CD8-positive, alpha-beta memory T cell (primary cell): ENCODE data around the gene PJA2. TPM values are rescaled to one million over a fixed set of nuclear protein-coding genes. Genes with fewer than 3 reads are reported as not detected.

Experiments used
- CTCF ChIA-PET: fragments of 350-600 bp; sonication (Branson Sonifier 250); formaldehyde crosslinking; loops from one replicate; lab custom pipeline; 2021; ENCODE audit warnings: antibody characterized with exemption; lab: Charles Lee
- POLR2A ChIA-PET: fragments of 350-600 bp; sonication (Branson Sonifier 250); formaldehyde crosslinking; loops from one replicate; lab custom pipeline; 2021; ENCODE audit warnings: antibody characterized with exemption; lab: Charles Lee
- DNase-seq, 5 donors: peaks; one replicate each; pipeline versions ENCODE4 v3.0.0 to v3.0.0-alpha.2; 2020 to 2022; ENCODE audit warnings: mixed read lengths in 1 of 5
- H3K27ac ChIP-seq: one replicate; pipeline ENCODE4 v1.7.0; 2013; ENCODE audit warnings: low read depth, mild to moderate bottlenecking, low read length, moderate library complexity
- H3K27me3 ChIP-seq: 2 replicates; pipeline ENCODE4 v1.7.0; 2013; ENCODE audit warnings: low read length, mild to moderate bottlenecking; ENCODE audit not compliant: insufficient read depth, poor library complexity, severe bottlenecking
- H3K36me3 ChIP-seq: 2 replicates; pipeline ENCODE4 v1.7.0; 2013; ENCODE audit warnings: mild to moderate bottlenecking, low read length, moderate library complexity; ENCODE audit not compliant: insufficient read depth
- H3K4me1 ChIP-seq: 2 replicates; pipeline ENCODE4 v1.7.0; 2013; ENCODE audit warnings: mild to moderate bottlenecking, low read length, moderate library complexity; ENCODE audit not compliant: insufficient read depth
- H3K4me3 ChIP-seq: 2 replicates; pipeline ENCODE4 v1.7.0; 2013; ENCODE audit warnings: mild to moderate bottlenecking, low read length
- H3K9me3 ChIP-seq: 2 replicates; pipeline ENCODE4 v1.7.0; 2013; ENCODE audit warnings: mild to moderate bottlenecking, low read length
- H3K27ac Mint-ChIP-seq, 8 donors: one replicate each; pipeline ENCODE4 v1.8.0; 2020 to 2021; ENCODE audit warnings: mixed read lengths in 8 of 8, mild to moderate bottlenecking in 6 of 8, inconsistent platforms in 3 of 8, moderate library complexity in 3 of 8
- H3K27me3 Mint-ChIP-seq, 2 donors: one replicate each; pipeline ENCODE4 v1.8.0; 2020 to 2021; ENCODE audit warnings: mixed read lengths in 2 of 2, mild to moderate bottlenecking in 1 of 2, moderate library complexity in 1 of 2
- H3K36me3 Mint-ChIP-seq, 3 donors: one replicate each; pipeline ENCODE4 v1.8.0; 2020 to 2021; ENCODE audit warnings: mixed read lengths in 3 of 3, inconsistent platforms in 1 of 3, mild to moderate bottlenecking in 1 of 3
- H3K4me1 Mint-ChIP-seq, 3 donors: one replicate each; pipeline ENCODE4 v1.8.0; 2020 to 2021; ENCODE audit warnings: mixed read lengths in 3 of 3, inconsistent platforms in 1 of 3, mild to moderate bottlenecking in 1 of 3
- H3K4me3 Mint-ChIP-seq, 7 donors: one replicate each; pipeline ENCODE4 v1.8.0; 2020 to 2021; ENCODE audit warnings: mixed read lengths in 7 of 7, mild to moderate bottlenecking in 6 of 7, moderate library complexity in 4 of 7, inconsistent platforms in 2 of 7
- H3K9me3 Mint-ChIP-seq, 5 donors: one replicate each; pipeline ENCODE4 v1.8.0; 2020 to 2022; ENCODE audit warnings: mixed read lengths in 5 of 5, mild to moderate bottlenecking in 3 of 5, moderate library complexity in 2 of 5, inconsistent platforms in 1 of 5
- polyA plus RNA-seq: library from polyadenylated mRNA; unstranded; fragments of 300-500 nt; fragmentation: Illumina TruSeq; gene quantifications from one replicate; pipeline ENCODE4 v1.2.3, GENCODE V29; 2021
- total RNA-seq, 2 experiments: library from RNA; stranded (reverse); gene quantifications; one replicate each; pipeline ENCODE4 v1.2.3, GENCODE V29; 2021

The PJA2 gene
- total and polyA plus RNA-seq, 3 experiments from 2014 or later = 37.5 to 54.8 (median 39.5) TPM

GRCh38 chr5:109406719-109407118, 3.1 kb downstream of the PJA2 start:
- no peaks in the 10 kb centered on the region for H3K9me3 ChIP-seq
- Mint-ChIP-seq H3K27ac (peak overlapping the region in 6 of 8 donors; percentile 0 to 81 (median 52)), H3K4me1 (peaks cover 59 to 81% (median 80%) of the 10 kb centered on the region in 3 donors), H3K27me3 (peaks cover 0 to 8% of the 10 kb centered on the region in 2 donors), H3K36me3 (peaks cover 3 to 36% (median 9%) of the 10 kb centered on the region in 3 donors), H3K4me3 (peak overlapping the region; percentile 12 to 98 (median 40)), H3K9me3 (peaks cover 0 to 4% (median 3%) of the 10 kb centered on the region in 5 donors)
- ChIA-PET POLR2A (no interaction called here), CTCF (no interaction called here)
- DNase-seq = no peak
- H3K4me3 ChIP-seq = no peak overlapping the region
- H3K27me3 ChIP-seq = no peaks in the 10 kb centered on the region
- no peak overlapping the region for H3K27ac ChIP-seq
- no peaks in the 10 kb centered on the region for H3K36me3 ChIP-seq
- peaks cover 50% of the 10 kb centered on the region for H3K4me1 ChIP-seq

GRCh38 chr5:109404428-109404960, 5.3 kb downstream of the PJA2 start:
- H3K36me3 ChIP-seq = no peaks in the 10 kb centered on the region
- peak overlapping the region in 6 of 8 donors; percentile 28 to 79 (median 56) for H3K27ac Mint-ChIP-seq
- CTCF ChIA-PET = no interaction called here
- H3K9me3 Mint-ChIP-seq = peaks cover 0 to 4% (median 3%) of the 10 kb centered on the region in 5 donors
- no peak overlapping the region for H3K4me3 ChIP-seq
- H3K4me3 Mint-ChIP-seq = peak overlapping the region in 4 of 7 donors; percentile 28 to 49 (median 41)
- POLR2A ChIA-PET = no interaction called here
- H3K27ac ChIP-seq = no peak overlapping the region
- H3K36me3 Mint-ChIP-seq = peaks cover 6 to 37% (median 13%) of the 10 kb centered on the region in 3 donors
- H3K27me3 Mint-ChIP-seq = peaks cover 0 to 6% of the 10 kb centered on the region in 2 donors
- no peak for DNase-seq
- peaks cover 68 to 91% (median 87%) of the 10 kb centered on the region in 3 donors for H3K4me1 Mint-ChIP-seq
- H3K9me3 ChIP-seq = no peaks in the 10 kb centered on the region
- H3K4me1 ChIP-seq = peaks cover 57% of the 10 kb centered on the region
- H3K27me3 ChIP-seq = no peaks in the 10 kb centered on the region

- peaks cover 0 to 4% (median 0%) of the 10 kb centered on the region in 5 donors for H3K9me3 Mint-ChIP-seq
- peaks cover 9 to 33% (median 16%) of the 10 kb centered on the region in 3 donors for H3K36me3 Mint-ChIP-seq
- peaks cover 69 to 93% (median 91%) of the 10 kb centered on the region in 3 donors for H3K4me1 Mint-ChIP-seq
- ChIA-PET CTCF (no interaction called here), POLR2A (no interaction called here)
- no peak for DNase-seq
- Histone ChIP-seq H3K4me3 (no peak overlapping the region), H3K27me3 (no peaks in the 10 kb centered on the region), H3K27ac (no peak overlapping the region), H3K9me3 (no peaks in the 10 kb centered on the region), H3K4me1 (peaks cover 66% of the 10 kb centered on the region), H3K36me3 (no peaks in the 10 kb centered on the region)
- H3K27ac Mint-ChIP-seq = peak overlapping the region in 2 of 8 donors; percentile 60 to 79
- H3K27me3 Mint-ChIP-seq = no peaks in the 10 kb centered on the region
- peak overlapping the region in 5 of 7 donors; percentile 13 to 48 (median 41) for H3K4me3 Mint-ChIP-seq
Measured at GRCh38 chr5:109403469-109403868, 6.3 kb downstream of the PJA2 start.

GRCh38 chr5:109399092-109399759, 10.5 kb downstream of the PJA2 start:
- Histone ChIP-seq H3K36me3 (no peaks in the 10 kb centered on the region), H3K27ac (no peak overlapping the region), H3K27me3 (no peaks in the 10 kb centered on the region), H3K4me3 (no peak overlapping the region), H3K9me3 (no peaks in the 10 kb centered on the region), H3K4me1 (peaks cover 63% of the 10 kb centered on the region)
- no peak for DNase-seq
- H3K4me3 Mint-ChIP-seq = peak overlapping the region; percentile 9 to 62 (median 46)
- H3K27me3 Mint-ChIP-seq = peaks cover 0 to 1% of the 10 kb centered on the region in 2 donors
- H3K27ac Mint-ChIP-seq = peak overlapping the region in 5 of 8 donors; percentile 6 to 70 (median 40)
- peaks cover 7 to 31% (median 12%) of the 10 kb centered on the region in 3 donors for H3K36me3 Mint-ChIP-seq
- POLR2A ChIA-PET = no interaction called here
- peaks cover 68 to 95% (median 88%) of the 10 kb centered on the region in 3 donors for H3K4me1 Mint-ChIP-seq
- H3K9me3 Mint-ChIP-seq = peaks cover 0 to 3% (median 0%) of the 10 kb centered on the region in 5 donors
- CTCF ChIA-PET = no interaction called here

GRCh38 chr5:109396965-109397364, 12.8 kb downstream of the PJA2 start:
- H3K4me3 ChIP-seq = no peak overlapping the region
- H3K9me3 ChIP-seq = no peaks in the 10 kb centered on the region
- peaks cover 51% of the 10 kb centered on the region for H3K4me1 ChIP-seq
- no peak overlapping the region for H3K27ac Mint-ChIP-seq
- no peak for DNase-seq
- CTCF ChIA-PET = no interaction called here
- POLR2A ChIA-PET = interaction anchor here (0.7 kb wide), 1 partner anchor 26 kb away, joined by 3 read pairs; no protein-coding TSS in a partner anchor
- H3K27me3 ChIP-seq = no peaks in the 10 kb centered on the region
- no peak overlapping the region for H3K27ac ChIP-seq
- no peaks in the 10 kb centered on the region for H3K36me3 ChIP-seq
- peaks cover 0 to 1% of the 10 kb centered on the region in 2 donors for H3K27me3 Mint-ChIP-seq
- H3K9me3 Mint-ChIP-seq = no peaks in the 10 kb centered on the region
- peaks cover 7 to 30% (median 8%) of the 10 kb centered on the region in 3 donors for H3K36me3 Mint-ChIP-seq
- H3K4me1 Mint-ChIP-seq = peaks cover 73 to 96% (median 90%) of the 10 kb centered on the region in 3 donors
- H3K4me3 Mint-ChIP-seq = no peak overlapping the region

- H3K4me3 ChIP-seq = no peak overlapping the region
- H3K36me3 Mint-ChIP-seq = peaks cover 6 to 37% (median 15%) of the 10 kb centered on the region in 3 donors
- peaks cover 53% of the 10 kb centered on the region for H3K4me1 ChIP-seq
- no peak overlapping the region for H3K27ac ChIP-seq
- ChIA-PET CTCF (no interaction called here), POLR2A (interaction anchor here (0.6 to 0.9 kb wide), 2 partner anchors 25 to 296 kb away, joined by 3 read pairs; no protein-coding TSS in a partner anchor)
- no peaks in the 10 kb centered on the region for H3K9me3 ChIP-seq
- DNase-seq = no peak
- H3K9me3 Mint-ChIP-seq = peaks cover 0 to 5% (median 0%) of the 10 kb centered on the region in 5 donors
- peaks cover 75 to 96% (median 90%) of the 10 kb centered on the region in 3 donors for H3K4me1 Mint-ChIP-seq
- peak overlapping the region in 1 of 8 donors; percentile 25 for H3K27ac Mint-ChIP-seq
- H3K4me3 Mint-ChIP-seq = peak overlapping the region in 4 of 7 donors; percentile 8 to 33 (median 18)
- H3K36me3 ChIP-seq = no peaks in the 10 kb centered on the region
- H3K27me3 Mint-ChIP-seq = peaks cover 0 to 1% of the 10 kb centered on the region in 2 donors
- no peaks in the 10 kb centered on the region for H3K27me3 ChIP-seq
Measured at GRCh38 chr5:109394806-109395205, 15.0 kb downstream of the PJA2 start.

GRCh38 chr5:109390188-109390587, 19.6 kb downstream of the PJA2 start:
- no peak overlapping the region for H3K27ac ChIP-seq
- no peaks in the 10 kb centered on the region for H3K27me3 ChIP-seq
- ChIA-PET CTCF (no interaction called here), POLR2A (no interaction called here)
- peaks cover 52% of the 10 kb centered on the region for H3K4me1 ChIP-seq
- Mint-ChIP-seq H3K9me3 (peaks cover 0 to 5% (median 0%) of the 10 kb centered on the region in 5 donors), H3K27ac (peak overlapping the region in 3 of 8 donors; percentile 9 to 65 (median 15)), H3K27me3 (no peaks in the 10 kb centered on the region), H3K36me3 (peaks cover 0 to 31% (median 10%) of the 10 kb centered on the region in 3 donors), H3K4me1 (peaks cover 87 to 100% (median 99%) of the 10 kb centered on the region in 3 donors), H3K4me3 (no peak overlapping the region)
- no peak for DNase-seq
- H3K9me3 ChIP-seq = no peaks in the 10 kb centered on the region
- H3K4me3 ChIP-seq = no peak overlapping the region
- no peaks in the 10 kb centered on the region for H3K36me3 ChIP-seq

- peaks cover 0 to 5% (median 0%) of the 10 kb centered on the region in 5 donors for H3K9me3 Mint-ChIP-seq
- no peak overlapping the region for H3K4me3 ChIP-seq
- H3K4me1 Mint-ChIP-seq = peaks cover 79 to 92% (median 92%) of the 10 kb centered on the region in 3 donors
- POLR2A ChIA-PET = no interaction called here
- H3K27ac Mint-ChIP-seq = peak overlapping the region in 5 of 8 donors; percentile 37 to 83 (median 49)
- no peaks in the 10 kb centered on the region for H3K9me3 ChIP-seq
- no peaks in the 10 kb centered on the region for H3K27me3 Mint-ChIP-seq
- no peaks in the 10 kb centered on the region for H3K27me3 ChIP-seq
- peaks cover under 1% of the 10 kb centered on the region for H3K36me3 ChIP-seq
- H3K4me3 Mint-ChIP-seq = no peak overlapping the region
- no peak overlapping the region for H3K27ac ChIP-seq
- peaks cover 0 to 32% (median 12%) of the 10 kb centered on the region in 3 donors for H3K36me3 Mint-ChIP-seq
- peaks cover 42% of the 10 kb centered on the region for H3K4me1 ChIP-seq
- DNase-seq = no peak
- CTCF ChIA-PET = no interaction called here
Measured at GRCh38 chr5:109388407-109388806, 21.4 kb downstream of the PJA2 start.
